ENCODE measurements around the gene CIAO3. TPM values are rescaled to one million over a fixed set of nuclear protein-coding genes. Genes with fewer than 3 reads are reported as not detected.
"Not testable (repeated sequence)": the region's sequence is repeated elsewhere in the genome, so short reads cannot be mapped to it uniquely, and the experiment has no call there.

The CIAO3 gene
- total RNA-seq, 6 donors from 2014 or later, result 27.8 to 96.4 (median 33.1) TPM

- ATAC-seq (ENCODE audit: low FRiP score in 2 of 2), result no peak
- 78 to 87% methylated on average over 18 to 37 of the region's 39 CpGs for WGBS, 2 donors
- Histone ChIP-seq H3K4me3 (no peak overlapping the region), H3K4me1 (no peaks in the 10 kb centered on the region), H3K27ac (no peak overlapping the region), H3K27me3 (no peaks in the 10 kb centered on the region), H3K9me3 (no peaks in the 10 kb centered on the region), H3K36me3 (no peaks in the 10 kb centered on the region)
- peak in 1 of 2 donors; percentile 70 for DNase-seq
- no peak for TF ChIP-seq POLR2AphosphoS5 (IDR thresholded peaks at IDR 0.05)
- TF ChIP-seq POLR2A (IDR thresholded peaks at IDR 0.05), result no peak
- no peak for TF ChIP-seq EP300 (IDR thresholded peaks at IDR 0.05)
- no peak for TF ChIP-seq CTCF (IDR thresholded peaks at IDR 0.05)
Observed at GRCh38 chr16:747978-748746, 7.4 kb upstream of the CIAO3 start.

- Histone ChIP-seq H3K36me3 (no peaks in the 10 kb centered on the region), H3K9me3 (no peaks in the 10 kb centered on the region), H3K4me1 (no peaks in the 10 kb centered on the region), H3K27ac (no peak overlapping the region), H3K27me3 (no peaks in the 10 kb centered on the region), H3K4me3 (no peak overlapping the region)
- ATAC-seq (ENCODE audit: low FRiP score in 2 of 2), result no peak
- TF ChIP-seq CTCF (IDR thresholded peaks at IDR 0.05) (no peak), POLR2AphosphoS5 (IDR thresholded peaks at IDR 0.05) (no peak), POLR2A (IDR thresholded peaks at IDR 0.05) (no peak), EP300 (IDR thresholded peaks at IDR 0.05) (no peak)
- WGBS, 2 donors, result 86 to 87% methylated on average over 1 to 12 of the region's 13 CpGs
- DNase-seq, result no peak
Observed at GRCh38 chr16:746637-747036, 5.8 kb upstream of the CIAO3 start.

- Histone ChIP-seq H3K4me3 (no peak overlapping the region), H3K27me3 (no peaks in the 10 kb centered on the region), H3K27ac (no peak overlapping the region), H3K4me1 (peaks cover 3 to 6% (median 4%) of the 10 kb centered on the region in 4 donors), H3K36me3 (no peaks in the 10 kb centered on the region), H3K9me3 (no peaks in the 10 kb centered on the region)
- WGBS, 2 donors, result 0 to 3% methylated on average over 2 to 11 of the region's 14 CpGs
- no peak for ATAC-seq (ENCODE audit: low FRiP score in 2 of 2)
- DNase-seq, result peak; percentile 45 to 85
- TF ChIP-seq POLR2A (IDR thresholded peaks at IDR 0.05) (no peak), CTCF (IDR thresholded peaks at IDR 0.05) (peak in 3 of 6 experiments; percentile 20 to 35 (median 23))
Observed at GRCh38 chr16:745739-746138, 4.9 kb upstream of the CIAO3 start.

GRCh38 chr16:743794-744500 lies 3.1 kb upstream of the CIAO3 start:
- Histone ChIP-seq H3K36me3 (no peaks in the 10 kb centered on the region), H3K9me3 (no peaks in the 10 kb centered on the region), H3K4me1 (peaks cover 13 to 17% (median 13%) of the 10 kb centered on the region in 4 donors), H3K27me3 (no peaks in the 10 kb centered on the region), H3K4me3 (no peak overlapping the region), H3K27ac (no peak overlapping the region)
- DNase-seq (peak in 1 of 2 donors; percentile 72), ATAC-seq (ENCODE audit: low FRiP score in 2 of 2) (no peak)
- 76% methylated on average over 9 to 21 of the region's 21 CpGs for WGBS, 2 donors
- TF ChIP-seq POLR2A (IDR thresholded peaks at IDR 0.05) (no peak), CTCF (IDR thresholded peaks at IDR 0.05) (no peak)

GRCh38 chr16:742894-743293 lies 2.1 kb upstream of the CIAO3 start:
- WGBS, 2 donors, result 80 to 81% methylated on average over 14 of the region's 14 CpGs
- H3K4me3 ChIP-seq; ATAC-seq (ENCODE audit: low FRiP score in 2 of 2); H3K9me3 ChIP-seq; H3K27ac ChIP-seq; H3K27me3 ChIP-seq; H3K36me3 ChIP-seq; DNase-seq: not testable (repeated sequence)
- peaks cover 13 to 17% (median 13%) of the 10 kb centered on the region in 4 donors for H3K4me1 ChIP-seq

Data from upper lobe of left lung (tissue), 6 donors.